SH-SY5Y (cell line): ENCODE measurements around the gene KCNQ4.

Experiments
- GATA2 ChIP-seq: IDR thresholded peaks from 2 replicates; pipeline ENCODE4 v1.6.1; 2011; ENCODE audit warnings: mild to moderate bottlenecking, low read depth, low read length
- GATA3 ChIP-seq: IDR thresholded peaks from 2 replicates; pipeline ENCODE4 v1.6.1; 2011; ENCODE audit warnings: low read depth, mild to moderate bottlenecking, low read length, moderate library complexity

DNA sequence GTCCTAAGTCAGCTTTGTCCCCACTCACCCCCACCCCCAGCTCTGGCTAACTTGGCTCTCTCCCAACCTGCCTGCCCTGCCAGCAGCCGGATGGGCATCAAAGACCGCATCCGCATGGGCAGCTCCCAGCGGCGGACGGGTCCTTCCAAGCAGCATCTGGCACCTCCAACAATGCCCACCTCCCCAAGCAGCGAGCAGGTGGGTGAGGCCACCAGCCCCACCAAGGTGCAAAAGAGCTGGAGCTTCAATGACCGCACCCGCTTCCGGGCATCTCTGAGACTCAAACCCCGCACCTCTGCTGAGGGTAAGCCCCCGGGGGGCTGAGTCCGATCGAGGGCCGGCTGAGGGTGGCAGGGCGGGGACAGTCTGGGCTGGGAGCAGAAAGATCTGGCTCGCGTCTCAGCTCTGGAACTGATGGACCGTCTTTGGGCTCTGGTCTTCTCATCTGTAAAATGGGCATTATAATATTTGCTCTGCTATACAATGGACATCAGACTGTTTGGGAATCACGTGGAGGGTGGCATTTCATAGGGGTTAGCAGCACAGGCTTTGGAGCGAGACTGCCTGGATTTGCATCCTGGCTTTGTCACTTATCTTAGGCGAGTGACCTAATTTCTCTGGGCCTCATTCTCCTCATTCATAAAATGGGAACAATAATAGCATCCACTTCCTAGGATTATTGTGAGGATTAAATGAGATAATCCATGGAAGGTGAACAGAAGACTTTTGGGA is 47.6 kb downstream of the KCNQ4 start:
- no peak for TF ChIP-seq GATA2
- no peak for TF ChIP-seq GATA3
